Neuronal stem cell (in vitro differentiated cells): ENCODE results near the gene NOC4L.

Experiments
- DNase-seq: peaks from one replicate; pipeline ENCODE4 v3.0.0-alpha.2; 2013; ENCODE audit warnings: low spot score
- H2AFZ ChIP-seq: one replicate; pipeline ENCODE4 v1.6.1; 2013; ENCODE audit warnings: mild to moderate bottlenecking, low read length, inconsistent platforms
- H2AK5ac ChIP-seq: 2 replicates; pipeline ENCODE4 v1.6.1; 2013; ENCODE audit warnings: low read depth, mild to moderate bottlenecking, inconsistent platforms, low read length, moderate library complexity, mixed read lengths
- H2BK120ac ChIP-seq: 2 replicates; pipeline ENCODE4 v1.6.1; 2013; ENCODE audit warnings: low read depth, mild to moderate bottlenecking, inconsistent platforms, low read length, moderate library complexity, mixed read lengths
- H2BK12ac ChIP-seq: one replicate; pipeline ENCODE4 v1.6.1; 2013; ENCODE audit warnings: low read length, inconsistent platforms
- H2BK15ac ChIP-seq: 2 replicates; pipeline ENCODE4 v1.6.1; 2013; ENCODE audit warnings: mild to moderate bottlenecking, low read length, inconsistent platforms, mixed read lengths
- H2BK5ac ChIP-seq: one replicate; pipeline ENCODE4 v1.6.1; 2013; ENCODE audit warnings: inconsistent platforms, mild to moderate bottlenecking, low read length, moderate library complexity
- H3K14ac ChIP-seq: one replicate; pipeline ENCODE4 v1.6.1; 2013; ENCODE audit warnings: low read length, inconsistent platforms
- H3K18ac ChIP-seq: 2 replicates; pipeline ENCODE4 v1.6.1; 2013; ENCODE audit warnings: low read length, inconsistent platforms
- H3K23ac ChIP-seq: 2 replicates; pipeline ENCODE4 v1.6.1; 2013; ENCODE audit warnings: low read depth, mild to moderate bottlenecking, mixed read lengths, low read length, inconsistent platforms; ENCODE audit not compliant: poor library complexity
- H3K27ac ChIP-seq: replicated peaks from 3 replicates; pipeline ENCODE4 v1.5.1; 2013; ENCODE audit warnings: low read length, inconsistent platforms
- H3K27me3 ChIP-seq, 3 experiments: 2 replicates each; pipeline ENCODE4 v1.6.1; 2013; ENCODE audit warnings: low read length in 3 of 3, mild to moderate bottlenecking in 2 of 3, inconsistent platforms in 1 of 3, low read depth in 1 of 3, mixed read lengths in 1 of 3, moderate library complexity in 1 of 3; ENCODE audit not compliant: control insufficient read depth in 3 of 3, insufficient read depth in 3 of 3
- H3K36me3 ChIP-seq, 2 donors: replicated peaks in 1 of 2; 2 replicates each; pipeline ENCODE4 v1.6.1; 2013; ENCODE audit warnings: low read length in 2 of 2; ENCODE audit not compliant: control insufficient read depth in 2 of 2, insufficient read depth in 2 of 2
- H3K4ac ChIP-seq: 2 replicates; pipeline ENCODE4 v1.6.1; 2013; ENCODE audit warnings: inconsistent platforms, mild to moderate bottlenecking, low read length, moderate library complexity
- H3K4me1 ChIP-seq, 2 donors: 1 replicate in 1 of 2; 2 replicates in 1 of 2; pipeline ENCODE4 v1.6.1; 2013; ENCODE audit warnings: low read length in 2 of 2, low read depth in 1 of 2; ENCODE audit not compliant: control insufficient read depth in 2 of 2, insufficient read depth in 1 of 2
- H3K4me2 ChIP-seq: one replicate; pipeline ENCODE4 v1.6.1; 2013; ENCODE audit warnings: mild to moderate bottlenecking, low read length, inconsistent platforms; ENCODE audit not compliant: insufficient read depth, poor library complexity, severe bottlenecking
- H3K4me3 ChIP-seq, 2 donors: 2 replicates each; pipeline ENCODE4 v1.5.1; 2013; ENCODE audit warnings: low read length in 2 of 2, mild to moderate bottlenecking in 2 of 2, inconsistent platforms in 1 of 2, moderate library complexity in 1 of 2
- H3K79me1 ChIP-seq: one replicate; pipeline ENCODE4 v1.6.1; 2013; ENCODE audit warnings: low read depth, mild to moderate bottlenecking, inconsistent platforms, low read length, moderate library complexity
- H3K9ac ChIP-seq: one replicate; pipeline ENCODE4 v1.6.1; 2013; ENCODE audit warnings: mild to moderate bottlenecking, low read depth, low read length, inconsistent platforms; ENCODE audit not compliant: poor library complexity
- H3K9me3 ChIP-seq, 2 donors: replicated peaks in 1 of 2; 2 replicates each; pipeline versions ENCODE3 to v1.6.1; 2013; ENCODE audit warnings: low read length in 2 of 2, mild to moderate bottlenecking in 2 of 2, inconsistent platforms in 1 of 2, low read depth in 1 of 2, mixed read lengths in 1 of 2, moderate library complexity in 1 of 2; ENCODE audit not compliant: control insufficient read depth in 2 of 2, insufficient read depth in 1 of 2
- H4K8ac ChIP-seq: one replicate; pipeline ENCODE4 v1.6.1; 2013; ENCODE audit warnings: low read depth, mild to moderate bottlenecking, inconsistent platforms, low read length, moderate library complexity
- H4K91ac ChIP-seq: one replicate; pipeline ENCODE4 v1.6.1; 2013; ENCODE audit warnings: low read length, low read depth, mild to moderate bottlenecking, inconsistent platforms; ENCODE audit not compliant: poor library complexity
- WGBS, 2 donors: extraction: QIAGEN DNeasy Blood & Tissue Kit; methylation state at CpG; one replicate each; pipeline ENCODE4 v1.1.7; 2013; ENCODE audit warnings: missing lambda C conversion rate in 2 of 2, mixed read lengths in 1 of 2; ENCODE audit not compliant: insufficient read length in 2 of 2, insufficient replicate concordance in 1 of 2; ENCODE audit errors: extremely low coverage in 2 of 2; 5-methylcytosine and 5-hydroxymethylcytosine counted together

Gene NOC4L

GRCh38 chr12:132116709-132117557 is 27.3 kb upstream of the NOC4L start:
- Histone ChIP-seq H4K91ac (no peak overlapping the region), H3K27ac (no peak overlapping the region), H2BK15ac (no peak overlapping the region), H2AFZ (no peak overlapping the region), H3K18ac (no peak overlapping the region), H2AK5ac (no peak overlapping the region), H4K8ac (no peak overlapping the region), H3K36me3 (peaks cover 19 to 67% of the 10 kb centered on the region in 2 donors), H3K23ac (no peak overlapping the region), H3K4ac (no peak overlapping the region), H3K79me1 (peaks cover 2% of the 10 kb centered on the region), H2BK12ac (no peak overlapping the region), H3K9me3 (peaks cover 0 to 2% of the 10 kb centered on the region in 2 donors), H2BK120ac (no peak overlapping the region), H3K14ac (no peak overlapping the region), H3K9ac (no peak overlapping the region), H3K4me3 (no peak overlapping the region), H3K4me2 (no peak overlapping the region), H3K27me3 (no peaks in the 10 kb centered on the region), H2BK5ac (no peak overlapping the region), H3K4me1 (no peaks in the 10 kb centered on the region)
- WGBS, 2 donors, result no CpG with 5 or more reads among the region's 58 CpGs
- no peak for DNase-seq

- no peak overlapping the region for H4K8ac ChIP-seq
- no peak overlapping the region for H2BK12ac ChIP-seq
- H3K14ac ChIP-seq, result no peak overlapping the region
- H2BK120ac ChIP-seq, result no peak overlapping the region
- H2AK5ac ChIP-seq, result no peak overlapping the region
- no peak overlapping the region for H2BK5ac ChIP-seq
- no peaks in the 10 kb centered on the region for H3K27me3 ChIP-seq
- WGBS, 2 donors, result no CpG with 5 or more reads among the region's 10 CpGs
- H3K23ac ChIP-seq, result no peak overlapping the region
- H3K4me3 ChIP-seq, result no peak overlapping the region
- H2BK15ac ChIP-seq, result no peak overlapping the region
- H3K4me2 ChIP-seq, result no peak overlapping the region
- H3K27ac ChIP-seq, result no peak overlapping the region
- no peak overlapping the region for H2AFZ ChIP-seq
- peaks cover 2% of the 10 kb centered on the region for H3K79me1 ChIP-seq
- DNase-seq, result no peak
- H3K4me1 ChIP-seq, result no peaks in the 10 kb centered on the region
- no peak overlapping the region for H3K18ac ChIP-seq
- H3K9me3 ChIP-seq, result peaks cover 0 to 2% of the 10 kb centered on the region in 2 donors
- H4K91ac ChIP-seq, result no peak overlapping the region
- H3K9ac ChIP-seq, result no peak overlapping the region
- no peak overlapping the region for H3K4ac ChIP-seq
- H3K36me3 ChIP-seq, result peaks cover 21 to 71% of the 10 kb centered on the region in 2 donors
Measured at GRCh38 chr12:132117558-132117875, 26.7 kb upstream of the NOC4L start.

GRCh38 chr12:132118876-132119275 is 25.4 kb upstream of the NOC4L start:
- Histone ChIP-seq H3K18ac (peak overlapping the region; percentile 13), H3K14ac (no peak overlapping the region), H2AK5ac (no peak overlapping the region), H3K4ac (no peak overlapping the region), H4K8ac (no peak overlapping the region), H3K23ac (no peak overlapping the region), H3K4me1 (no peaks in the 10 kb centered on the region), H2BK15ac (no peak overlapping the region), H2BK120ac (no peak overlapping the region), H3K9ac (no peak overlapping the region), H3K27ac (no peak overlapping the region), H3K36me3 (peaks cover 19 to 75% of the 10 kb centered on the region in 2 donors), H4K91ac (no peak overlapping the region), H3K4me3 (no peak overlapping the region), H2BK5ac (peak overlapping the region; percentile 39), H3K79me1 (peaks cover 2% of the 10 kb centered on the region), H3K9me3 (peaks cover 0 to 2% of the 10 kb centered on the region in 2 donors), H3K4me2 (no peak overlapping the region), H3K27me3 (no peaks in the 10 kb centered on the region), H2AFZ (no peak overlapping the region), H2BK12ac (no peak overlapping the region)
- no peak for DNase-seq
- no CpG with 5 or more reads among the region's 22 CpGs for WGBS, 2 donors

- no peak overlapping the region for H2BK5ac ChIP-seq
- no peak overlapping the region for H4K8ac ChIP-seq
- H3K27me3 ChIP-seq, result peaks cover 0 to 2% (median 0%) of the 10 kb centered on the region in 3 experiments
- H3K4me2 ChIP-seq, result no peak overlapping the region
- no peak overlapping the region for H2BK120ac ChIP-seq
- no peaks in the 10 kb centered on the region for H3K4me1 ChIP-seq
- H2BK15ac ChIP-seq, result no peak overlapping the region
- no peak overlapping the region for H2AFZ ChIP-seq
- H3K27ac ChIP-seq, result no peak overlapping the region
- H3K23ac ChIP-seq, result no peak overlapping the region
- no peak overlapping the region for H3K4ac ChIP-seq
- peak overlapping the region; percentile 73 for H2BK12ac ChIP-seq
- no peak overlapping the region for H2AK5ac ChIP-seq
- H3K9me3 ChIP-seq, result peaks cover 0 to 10% of the 10 kb centered on the region in 2 donors
- H3K4me3 ChIP-seq, result no peak overlapping the region
- H3K18ac ChIP-seq, result no peak overlapping the region
- no peak overlapping the region for H3K14ac ChIP-seq
- no peak overlapping the region for H4K91ac ChIP-seq
- no peak for DNase-seq
- peak overlapping the region; percentile 81 for H3K9ac ChIP-seq
- WGBS, 2 donors, result no CpG with 5 or more reads among the region's 14 CpGs
- peaks cover 22 to 73% of the 10 kb centered on the region in 2 donors for H3K36me3 ChIP-seq
- H3K79me1 ChIP-seq, result peaks cover 3% of the 10 kb centered on the region
Measured at GRCh38 chr12:132121283-132121682, 23.0 kb upstream of the NOC4L start.
